Measurements from ENCODE around the gene GALNT2.

DNA sequence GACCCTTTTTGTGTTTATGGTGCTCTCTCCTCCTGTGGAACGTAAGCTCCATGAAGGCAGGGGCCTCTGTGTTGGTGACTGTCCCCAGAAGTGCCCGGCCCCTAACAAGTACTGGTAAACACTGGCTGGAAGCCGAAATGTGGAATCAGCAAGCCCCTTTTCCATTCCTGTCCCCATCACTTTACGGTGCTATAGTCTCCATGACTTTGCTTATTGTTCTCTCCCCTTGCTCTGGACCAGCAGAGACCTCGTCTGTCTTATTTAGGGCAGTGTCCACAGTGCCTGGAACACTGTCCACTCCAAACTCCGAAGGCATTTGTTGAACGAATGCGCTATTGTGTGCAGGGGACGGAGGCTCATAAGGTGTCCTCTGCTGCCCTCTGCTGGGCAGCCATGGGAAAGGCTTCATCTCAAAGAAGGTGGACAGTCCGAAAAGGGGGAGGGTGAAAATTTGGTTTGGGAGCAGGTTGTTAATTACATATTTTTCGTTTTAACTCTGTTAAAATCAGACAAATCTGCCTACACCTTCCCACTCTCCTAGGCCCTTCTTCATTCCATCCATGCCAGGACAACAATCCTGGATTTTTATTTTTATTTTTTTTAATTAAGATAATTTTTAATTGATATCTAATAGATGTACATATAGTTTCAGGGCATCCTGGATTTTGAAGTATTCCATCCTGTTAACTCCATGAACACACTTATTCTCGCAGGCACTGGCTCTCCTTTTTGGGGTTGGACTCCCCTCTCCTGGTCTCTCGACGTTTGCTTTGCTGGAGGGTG lies 243.5 kb downstream of the GALNT2 start:
- TF ChIP-seq POLR2AphosphoS5 (IDR thresholded peaks at IDR 0.05): peak in 1 of 3 donors; percentile 30
- TF ChIP-seq, protein P1, sequence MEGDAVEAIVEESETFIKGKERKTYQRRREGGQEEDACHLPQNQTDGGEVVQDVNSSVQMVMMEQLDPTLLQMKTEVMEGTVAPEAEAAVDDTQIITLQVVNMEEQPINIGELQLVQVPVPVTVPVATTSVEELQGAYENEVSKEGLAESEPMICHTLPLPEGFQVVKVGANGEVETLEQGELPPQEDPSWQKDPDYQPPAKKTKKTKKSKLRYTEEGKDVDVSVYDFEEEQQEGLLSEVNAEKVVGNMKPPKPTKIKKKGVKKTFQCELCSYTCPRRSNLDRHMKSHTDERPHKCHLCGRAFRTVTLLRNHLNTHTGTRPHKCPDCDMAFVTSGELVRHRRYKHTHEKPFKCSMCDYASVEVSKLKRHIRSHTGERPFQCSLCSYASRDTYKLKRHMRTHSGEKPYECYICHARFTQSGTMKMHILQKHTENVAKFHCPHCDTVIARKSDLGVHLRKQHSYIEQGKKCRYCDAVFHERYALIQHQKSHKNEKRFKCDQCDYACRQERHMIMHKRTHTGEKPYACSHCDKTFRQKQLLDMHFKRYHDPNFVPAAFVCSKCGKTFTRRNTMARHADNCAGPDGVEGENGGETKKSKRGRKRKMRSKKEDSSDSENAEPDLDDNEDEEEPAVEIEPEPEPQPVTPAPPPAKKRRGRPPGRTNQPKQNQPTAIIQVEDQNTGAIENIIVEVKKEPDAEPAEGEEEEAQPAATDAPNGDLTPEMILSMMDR (IDR thresholded peaks at IDR 0.05 in 8 of 11, conservative IDR thresholded peaks at IDR 0.05 in 3 of 11): peak; percentile 77 to 95 (median 94)

Measured in spleen (tissue), 7 donors.